ENCODE measurements around the gene LACTB.
A peak's percentile ranks its signal among the peaks of the same experiment; 100 is the strongest.

The LACTB gene

GRCh38 chr15:63156755-63157117 lies 35.1 kb downstream of the LACTB start:
- peak in 1 of 2 experiments; percentile 29 for DNase-seq (ENCODE audit: low read depth in 1 of 2, low spot score in 1 of 2)
- peak overlapping the region; percentile 84 for H3K4me3 ChIP-seq (replicated peaks; ENCODE audit: insufficient read depth, low read length)
- peak overlapping the region; percentile 80 for H3K27ac ChIP-seq (replicated peaks)
- TF ChIP-seq CTCF (IDR thresholded peaks at IDR 0.05; ENCODE audit: insufficient read depth, low read length), result no peak
- TF ChIP-seq POLR2AphosphoS5 (IDR thresholded peaks at IDR 0.05; ENCODE audit: low read depth), result no peak
- no peak for TF ChIP-seq REST (IDR thresholded peaks at IDR 0.05; ENCODE audit: insufficient replicate concordance, low read depth)
- no peak for TF ChIP-seq GABPA (IDR thresholded peaks at IDR 0.05; ENCODE audit: low read depth)
- TF ChIP-seq SPI1 (IDR thresholded peaks at IDR 0.05; ENCODE audit: borderline replicate concordance, low read depth), result no peak
- no peaks in the 10 kb centered on the region for H3K27me3 ChIP-seq (ENCODE audit: insufficient read depth, poor library complexity, severe bottlenecking)

GRCh38 chr15:63157118-63157843 lies 35.6 kb downstream of the LACTB start, which contains the start of gene RPS27L:
Gene RPS27L, minus strand, starts transcription at chr15:63157477. Its CDS starts 72 bp downstream, at chr15:63157405.
- H3K4me3 ChIP-seq (replicated peaks; ENCODE audit: insufficient read depth, low read length), result peak within 1 kb of the TSS; percentile 84
- no peak for TF ChIP-seq SPI1 (IDR thresholded peaks at IDR 0.05; ENCODE audit: borderline replicate concordance, low read depth)
- TF ChIP-seq GABPA (IDR thresholded peaks at IDR 0.05; ENCODE audit: low read depth), result 0 out of 2 replicates have a peak, but pooled peaks have one; percentile 43
- peak; percentile 92 for TF ChIP-seq POLR2AphosphoS5 (IDR thresholded peaks at IDR 0.05; ENCODE audit: low read depth)
- peak; percentile 64 for TF ChIP-seq REST (IDR thresholded peaks at IDR 0.05; ENCODE audit: insufficient replicate concordance, low read depth)
- TF ChIP-seq CTCF (IDR thresholded peaks at IDR 0.05; ENCODE audit: insufficient read depth, low read length), result no peak
- peak within 1 kb of the TSS; percentile 80 for H3K27ac ChIP-seq (replicated peaks)
- H3K27me3 ChIP-seq (ENCODE audit: insufficient read depth, poor library complexity, severe bottlenecking), result no peaks in the 10 kb centered on the region
- DNase-seq (ENCODE audit: low read depth in 1 of 2, low spot score in 1 of 2), result peak; percentile 87 to 95

DNA sequence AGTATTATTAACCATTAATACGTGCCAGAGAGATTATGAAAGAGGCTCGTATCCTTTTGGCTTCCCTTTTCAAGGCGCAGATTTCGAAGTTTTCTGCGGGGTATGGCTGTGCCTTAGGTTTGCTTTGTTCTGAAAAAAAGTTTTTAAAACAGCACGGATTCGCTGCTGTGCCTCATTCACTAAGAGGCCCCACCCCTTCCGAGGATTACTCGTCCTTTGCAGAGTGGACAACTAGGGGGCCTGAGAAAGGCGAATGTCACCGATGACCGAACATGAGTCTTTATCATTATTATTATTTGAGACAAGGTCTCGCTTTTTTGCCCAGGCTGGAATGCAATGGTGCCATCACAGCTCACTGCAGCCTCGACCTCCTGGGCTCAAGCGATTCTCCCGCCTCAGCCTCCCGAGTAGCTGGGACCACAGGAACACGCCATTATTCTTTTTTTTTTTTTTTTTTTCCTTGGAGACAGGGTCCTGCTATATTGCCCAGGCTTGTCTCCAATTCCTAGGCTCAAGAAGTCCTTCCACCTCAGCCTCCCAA lies 36.3 kb downstream of the LACTB start:
- Histone ChIP-seq H3K27me3 (ENCODE audit: insufficient read depth, poor library complexity, severe bottlenecking) (no peaks in the 10 kb centered on the region), H3K4me3 (replicated peaks; ENCODE audit: insufficient read depth, low read length) (peak overlapping the region; percentile 84), H3K27ac (replicated peaks) (peak overlapping the region; percentile 80)
- DNase-seq (ENCODE audit: low read depth in 1 of 2, low spot score in 1 of 2), result peak in 1 of 2 experiments; percentile 45
- TF ChIP-seq POLR2AphosphoS5 (IDR thresholded peaks at IDR 0.05; ENCODE audit: low read depth) (no peak), GABPA (IDR thresholded peaks at IDR 0.05; ENCODE audit: low read depth) (no peak), SPI1 (IDR thresholded peaks at IDR 0.05; ENCODE audit: borderline replicate concordance, low read depth) (peak; percentile 19; the same call in 1 of the 2 replicates)

GRCh38 chr15:63160638-63161037 lies 39.0 kb downstream of the LACTB start:
- no peak for DNase-seq (ENCODE audit: low read depth in 1 of 2, low spot score in 1 of 2)
- Histone ChIP-seq H3K27me3 (ENCODE audit: insufficient read depth, poor library complexity, severe bottlenecking) (no peaks in the 10 kb centered on the region), H3K27ac (replicated peaks) (no peak overlapping the region), H3K4me3 (replicated peaks; ENCODE audit: insufficient read depth, low read length) (no peak overlapping the region)
- TF ChIP-seq POLR2AphosphoS5 (IDR thresholded peaks at IDR 0.05; ENCODE audit: low read depth) (no peak), GABPA (IDR thresholded peaks at IDR 0.05; ENCODE audit: low read depth) (no peak), CTCF (IDR thresholded peaks at IDR 0.05; ENCODE audit: insufficient read depth, low read length) (no peak), REST (IDR thresholded peaks at IDR 0.05; ENCODE audit: insufficient replicate concordance, low read depth) (no peak), SPI1 (IDR thresholded peaks at IDR 0.05; ENCODE audit: borderline replicate concordance, low read depth) (no peak)

Measured in HL-60 (cell line).